ENCODE data around the gene CEP104. TPM values are rescaled to one million over a fixed set of nuclear protein-coding genes. Genes with fewer than 3 reads are reported as not detected.

Gene CEP104
- total and polyA plus RNA-seq, 2 experiments from 2014 or later, result 20.5 to 32.2 TPM

DNA sequence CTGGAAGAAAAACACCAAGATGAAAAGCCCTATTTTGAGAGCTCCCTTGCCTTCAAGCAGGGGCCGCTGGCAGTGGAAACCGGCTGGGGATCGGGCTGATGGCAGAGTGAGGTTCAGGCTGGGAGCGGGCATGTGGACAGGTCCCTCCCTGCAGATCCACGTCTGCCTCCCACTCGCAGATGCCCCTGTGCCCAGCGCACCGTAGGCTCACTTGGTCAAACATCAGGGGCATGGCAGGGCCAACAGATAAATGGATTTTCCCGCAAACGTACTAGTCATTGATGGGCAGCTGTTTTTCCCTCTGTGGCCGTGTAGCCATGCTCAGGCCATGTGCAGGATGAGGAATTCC, 49.6 kb upstream of the CEP104 start:
- no peak overlapping the region for H3K4me3 ChIP-seq
- no peak overlapping the region for H3K4me2 ChIP-seq
- peaks cover 13% of the 10 kb centered on the region for H3K27me3 Mint-ChIP-seq (ENCODE audit: insufficient read depth, low read depth, poor library complexity)
- H3K27me3 ChIP-seq (ENCODE audit: insufficient read depth), result no peaks in the 10 kb centered on the region
- DNase-seq (ENCODE audit: low spot score) (no peak), ATAC-seq (no peak)
- no peaks in the 10 kb centered on the region for H3K4me1 ChIP-seq (ENCODE audit: insufficient read depth)
- no peak for TF ChIP-seq POLR2AphosphoS5 (IDR thresholded peaks at IDR 0.05; ENCODE audit: low read depth)
- no peak for TF ChIP-seq STAT1 (IDR thresholded peaks at IDR 0.05; ENCODE audit: unreplicated experiment)
- TF ChIP-seq CREB1 (CRISPR knock-in tag; IDR thresholded peaks at IDR 0.05; ENCODE audit: low read depth), result no peak
- no peak for TF ChIP-seq ZNF331 (CRISPR knock-in tag; IDR thresholded peaks at IDR 0.05; ENCODE audit: low read depth)
- TF ChIP-seq, protein P1, sequence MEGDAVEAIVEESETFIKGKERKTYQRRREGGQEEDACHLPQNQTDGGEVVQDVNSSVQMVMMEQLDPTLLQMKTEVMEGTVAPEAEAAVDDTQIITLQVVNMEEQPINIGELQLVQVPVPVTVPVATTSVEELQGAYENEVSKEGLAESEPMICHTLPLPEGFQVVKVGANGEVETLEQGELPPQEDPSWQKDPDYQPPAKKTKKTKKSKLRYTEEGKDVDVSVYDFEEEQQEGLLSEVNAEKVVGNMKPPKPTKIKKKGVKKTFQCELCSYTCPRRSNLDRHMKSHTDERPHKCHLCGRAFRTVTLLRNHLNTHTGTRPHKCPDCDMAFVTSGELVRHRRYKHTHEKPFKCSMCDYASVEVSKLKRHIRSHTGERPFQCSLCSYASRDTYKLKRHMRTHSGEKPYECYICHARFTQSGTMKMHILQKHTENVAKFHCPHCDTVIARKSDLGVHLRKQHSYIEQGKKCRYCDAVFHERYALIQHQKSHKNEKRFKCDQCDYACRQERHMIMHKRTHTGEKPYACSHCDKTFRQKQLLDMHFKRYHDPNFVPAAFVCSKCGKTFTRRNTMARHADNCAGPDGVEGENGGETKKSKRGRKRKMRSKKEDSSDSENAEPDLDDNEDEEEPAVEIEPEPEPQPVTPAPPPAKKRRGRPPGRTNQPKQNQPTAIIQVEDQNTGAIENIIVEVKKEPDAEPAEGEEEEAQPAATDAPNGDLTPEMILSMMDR (conservative IDR thresholded peaks at IDR 0.05; ENCODE audit: low read depth in 2 of 2), result no peak
- TF ChIP-seq REST (IDR thresholded peaks at IDR 0.05; ENCODE audit: unreplicated experiment), result no peak
- TF ChIP-seq EZH2phosphoT487 (IDR thresholded peaks at IDR 0.05; ENCODE audit: unreplicated experiment), result no peak
- no peak for TF ChIP-seq ZNF462 (CRISPR knock-in tag; IDR thresholded peaks at IDR 0.05)
- TF ChIP-seq ZNF114 (CRISPR knock-in tag; IDR thresholded peaks at IDR 0.05), result no peak
- no peak for TF ChIP-seq ETS1 (IDR thresholded peaks at IDR 0.05)
- no peak for TF ChIP-seq NANOG (IDR thresholded peaks at IDR 0.05; ENCODE audit: borderline replicate concordance)
- TF ChIP-seq JUNB (IDR thresholded peaks at IDR 0.05; ENCODE audit: unreplicated experiment), result no peak
- TF ChIP-seq EZH2 (IDR thresholded peaks at IDR 0.05; ENCODE audit: low read depth, unreplicated experiment), result no peak
- H3K27ac ChIP-seq (ENCODE audit: low read depth), result no peak overlapping the region
- H3K27ac Mint-ChIP-seq, result no peak overlapping the region
- no peaks in the 10 kb centered on the region for H3K36me3 ChIP-seq (ENCODE audit: insufficient read depth)
- no peaks in the 10 kb centered on the region for H3K9me2 ChIP-seq (ENCODE audit: insufficient read depth)
- no peak overlapping the region for H2AFZ ChIP-seq
- peaks cover 25% of the 10 kb centered on the region for H3K4me1 Mint-ChIP-seq
- H3K36me3 Mint-ChIP-seq (ENCODE audit: low read depth), result no peaks in the 10 kb centered on the region; the same call in 2 of the 3 replicates
- H3K4me3 Mint-ChIP-seq, result no peak overlapping the region
- no peaks in the 10 kb centered on the region for H4K20me1 ChIP-seq (replicated peaks; ENCODE audit: insufficient read depth)
- H3K9me3 Mint-ChIP-seq, result peaks cover 2% of the 10 kb centered on the region; the same call in 1 of the 3 replicates
- H3F3A ChIP-seq (replicated peaks; ENCODE audit: low read depth), result no peaks in the 10 kb centered on the region
- no peaks in the 10 kb centered on the region for H3K79me2 ChIP-seq (replicated peaks; ENCODE audit: insufficient read depth)

All from GM23338 (cell line).